A673 (cell line): ENCODE results near the gene HMBS. TPM values are rescaled to one million over a fixed set of nuclear protein-coding genes. Genes with fewer than 3 reads are reported as not detected.
"Not testable (repeated sequence)": the region's sequence is repeated elsewhere in the genome, so short reads cannot be mapped to it uniquely, and the experiment has no call there.

Source experiments
- BruUV-seq: library from RNA; stranded (reverse); fragments of 400-500 nt; replicated peaks from 2 replicates; lab custom pipeline; 2021; lab: Mats Ljungman, UMichigan
- CTCF ChIA-PET: fragments of 300-600 bp; sonication (Branson Sonifier 250); formaldehyde crosslinking; loops from one replicate; lab custom pipeline; 2022; ENCODE audit warnings: antibody characterized with exemption; lab: Charles Lee
- POLR2A ChIA-PET: fragments of 300-600 bp; sonication (Branson Sonifier 250); formaldehyde crosslinking; loops from one replicate; lab custom pipeline; 2022; ENCODE audit warnings: antibody characterized with exemption; ENCODE audit not compliant: low non-redundant PET; lab: Charles Lee
- DNase-seq: peaks from one replicate; pipeline ENCODE4 v3.0.0-alpha.2; 2015; ENCODE audit warnings: low spot score
- H3K27ac ChIP-seq: fragments of 200-600 bp; sonication (generic); 2 replicates; pipeline ENCODE4 v1.5.1; 2016; ENCODE audit warnings: mixed run types, low read depth, mild to moderate bottlenecking, mixed read lengths, antibody characterized with exemption, low read length; ENCODE audit not compliant: poor library complexity, severe bottlenecking
- H3K27me3 ChIP-seq: fragments of 200-600 bp; sonication (generic); replicated peaks from 2 replicates; pipeline ENCODE4 v1.6.1; 2017; ENCODE audit warnings: mixed run types, low read depth, mild to moderate bottlenecking, mixed read lengths, antibody characterized with exemption, low read length; ENCODE audit not compliant: insufficient read depth, poor library complexity
- H3K36me3 ChIP-seq: fragments of 200-600 bp; sonication (generic); 2 replicates; pipeline ENCODE4 v1.6.1; 2016; ENCODE audit warnings: mixed run types, mild to moderate bottlenecking, mixed read lengths, antibody characterized with exemption, low read length; ENCODE audit not compliant: insufficient read depth, poor library complexity, severe bottlenecking
- H3K4me1 ChIP-seq: fragments of 200-600 bp; sonication (generic); 2 replicates; pipeline ENCODE4 v1.6.1; 2017; ENCODE audit warnings: mixed run types, mild to moderate bottlenecking, mixed read lengths, antibody characterized with exemption, low read length; ENCODE audit not compliant: insufficient read depth, poor library complexity, severe bottlenecking
- H3K4me3 ChIP-seq: fragments of 200-600 bp; sonication (generic); 2 replicates; pipeline ENCODE4 v1.5.1; 2016; ENCODE audit warnings: low read depth, mixed run types, mild to moderate bottlenecking, mixed read lengths, low read length; ENCODE audit not compliant: poor library complexity, severe bottlenecking
- H3K9me3 ChIP-seq: fragments of 200-600 bp; sonication (generic); 2 replicates; pipeline ENCODE4 v1.6.1; 2016; ENCODE audit warnings: mixed run types, low read depth, mild to moderate bottlenecking, mixed read lengths, antibody characterized with exemption, low read length; ENCODE audit not compliant: poor library complexity, severe bottlenecking
- EZH2 ChIP-seq: fragments of 200-600 bp; sonication (generic); IDR thresholded peaks from 2 replicates; pipeline ENCODE4 v1.6.1; 2017; ENCODE audit warnings: borderline replicate concordance, low read depth, mild to moderate bottlenecking, mixed read lengths, antibody characterized with exemption, low read length; ENCODE audit not compliant: poor library complexity, severe bottlenecking
- intact Hi-C: fragments of 100-400 bp; cut with micrococcal nuclease; formaldehyde crosslinking; loops from one replicate; pipeline ENCODE4 v1.10.0; 2022; ENCODE audit not compliant: unreplicated experiment
- total RNA-seq: library from RNA; stranded (reverse); gene quantifications from 2 replicates; pipeline ENCODE4 v1.2.3, GENCODE V29; 2021
- TF ChIP-seq, protein P1 (sequence below): fragments of 300-800, 200-600 bp; sonication (generic); conservative IDR thresholded peaks from 2 replicates; pipeline ENCODE4 v1.5.1; 2017; ENCODE audit warnings: low read depth, mild to moderate bottlenecking, antibody characterized with exemption, low read length, moderate library complexity, mixed read lengths

Gene HMBS
- total RNA-seq, 1 experiment from 2014 or later = 72.5 TPM

DNA sequence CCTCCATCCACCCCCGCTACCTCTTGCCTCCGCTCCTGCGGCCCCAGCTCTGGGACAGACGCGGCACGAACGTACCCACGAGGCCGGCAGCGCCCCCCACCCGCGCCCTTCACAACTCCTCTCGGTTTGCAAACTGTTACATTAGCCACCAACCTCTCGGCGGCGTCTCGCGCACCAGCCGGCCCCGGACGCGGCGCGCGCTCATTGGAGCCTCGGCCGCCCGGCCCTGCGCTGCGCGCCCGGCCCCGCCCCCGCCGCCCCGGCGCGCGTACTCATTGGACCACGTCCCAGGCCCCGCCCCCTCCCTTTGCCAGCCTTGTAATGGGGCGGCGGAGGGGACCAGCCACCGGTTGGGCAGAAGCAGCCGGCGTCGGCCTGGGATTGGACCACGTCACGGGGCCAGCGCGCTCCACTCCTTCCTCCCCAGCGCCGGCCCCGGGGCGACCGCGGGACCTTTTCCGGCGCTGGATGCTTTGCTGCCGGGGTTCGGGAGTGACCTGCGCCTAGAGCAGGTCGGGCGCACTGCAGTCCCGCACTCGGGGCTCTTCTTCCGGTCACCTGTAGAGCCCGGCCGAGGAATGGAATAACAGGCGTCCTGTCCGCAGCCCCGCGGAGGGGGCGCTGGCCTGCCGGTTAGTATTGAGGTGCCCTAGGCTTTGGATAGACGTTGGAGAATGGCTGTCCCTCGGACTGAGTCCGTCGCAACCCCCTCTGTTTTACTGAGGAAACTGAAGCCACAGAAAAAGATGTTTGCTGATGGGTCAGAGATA, 27.5 kb upstream of the HMBS start, which contains the start of gene HYOU1:
Gene HYOU1, minus strand, starts transcription at position 206 of the 770 bp plus-strand sequence. CDS start 1,045 bp downstream, outside the sequence.
- H3K4me1 ChIP-seq = peaks cover 13% of the 10 kb centered on the region
- ChIA-PET POLR2A (interaction anchor here (0.6 to 0.7 kb wide), 2 partner anchors 10 to 272 kb away, joined by 4 to 9 read pairs; partner anchors contain the start of gene VPS11), CTCF (interaction anchor here (0.8 kb wide), 1 partner anchor 8 kb away, joined by 3 read pairs; no protein-coding TSS in a partner anchor)
- peak within 1 kb of the TSS; percentile 96 for H3K27ac ChIP-seq
- peaks cover 37% of the 10 kb centered on the region for H3K36me3 ChIP-seq
- intact Hi-C loops = loop anchor here (2.0 kb wide), 1 partner anchor 140 kb away; no protein-coding TSS in a partner anchor
- H3K27me3 ChIP-seq = no peaks in the 10 kb centered on the region
- peak within 1 kb of the TSS; percentile 82 for H3K4me3 ChIP-seq
- H3K9me3 ChIP-seq = no peaks in the 10 kb centered on the region
- BruUV-seq = no TSS peak
- DNase-seq = peak; percentile 99
- TF ChIP-seq EZH2 = no peak
- TF ChIP-seq, protein P1, sequence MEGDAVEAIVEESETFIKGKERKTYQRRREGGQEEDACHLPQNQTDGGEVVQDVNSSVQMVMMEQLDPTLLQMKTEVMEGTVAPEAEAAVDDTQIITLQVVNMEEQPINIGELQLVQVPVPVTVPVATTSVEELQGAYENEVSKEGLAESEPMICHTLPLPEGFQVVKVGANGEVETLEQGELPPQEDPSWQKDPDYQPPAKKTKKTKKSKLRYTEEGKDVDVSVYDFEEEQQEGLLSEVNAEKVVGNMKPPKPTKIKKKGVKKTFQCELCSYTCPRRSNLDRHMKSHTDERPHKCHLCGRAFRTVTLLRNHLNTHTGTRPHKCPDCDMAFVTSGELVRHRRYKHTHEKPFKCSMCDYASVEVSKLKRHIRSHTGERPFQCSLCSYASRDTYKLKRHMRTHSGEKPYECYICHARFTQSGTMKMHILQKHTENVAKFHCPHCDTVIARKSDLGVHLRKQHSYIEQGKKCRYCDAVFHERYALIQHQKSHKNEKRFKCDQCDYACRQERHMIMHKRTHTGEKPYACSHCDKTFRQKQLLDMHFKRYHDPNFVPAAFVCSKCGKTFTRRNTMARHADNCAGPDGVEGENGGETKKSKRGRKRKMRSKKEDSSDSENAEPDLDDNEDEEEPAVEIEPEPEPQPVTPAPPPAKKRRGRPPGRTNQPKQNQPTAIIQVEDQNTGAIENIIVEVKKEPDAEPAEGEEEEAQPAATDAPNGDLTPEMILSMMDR = peak; percentile 35; the same call in 1 of the 2 replicates

DNA sequence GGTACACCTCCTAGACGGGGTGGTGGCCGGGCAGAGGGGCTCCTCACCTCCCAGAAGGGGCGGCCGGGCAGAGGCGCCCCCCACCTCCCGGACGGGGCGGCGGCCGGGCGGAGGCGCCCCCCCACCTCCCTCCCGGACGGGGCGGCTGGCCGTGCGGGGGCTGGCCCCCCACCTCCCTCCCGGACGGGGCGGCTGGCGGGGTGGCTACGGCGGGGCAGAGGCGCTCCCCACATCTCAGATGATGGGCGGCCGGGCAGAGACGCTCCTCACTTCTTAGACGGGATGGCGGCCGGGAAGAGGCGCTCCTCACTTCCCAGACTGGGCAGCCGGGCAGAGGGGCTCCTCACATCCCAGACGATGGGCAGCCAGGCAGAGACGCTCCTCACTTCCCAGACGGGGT, 25.6 kb upstream of the HMBS start:
- BruUV-seq, H3K27me3 ChIP-seq, intact Hi-C loops, H3K4me3 ChIP-seq, H3K9me3 ChIP-seq, POLR2A ChIA-PET, DNase-seq, CTCF ChIA-PET, H3K27ac ChIP-seq: not testable (repeated sequence)
- peaks cover 18% of the 10 kb centered on the region for H3K36me3 ChIP-seq
- peaks cover 13% of the 10 kb centered on the region for H3K4me1 ChIP-seq

DNA sequence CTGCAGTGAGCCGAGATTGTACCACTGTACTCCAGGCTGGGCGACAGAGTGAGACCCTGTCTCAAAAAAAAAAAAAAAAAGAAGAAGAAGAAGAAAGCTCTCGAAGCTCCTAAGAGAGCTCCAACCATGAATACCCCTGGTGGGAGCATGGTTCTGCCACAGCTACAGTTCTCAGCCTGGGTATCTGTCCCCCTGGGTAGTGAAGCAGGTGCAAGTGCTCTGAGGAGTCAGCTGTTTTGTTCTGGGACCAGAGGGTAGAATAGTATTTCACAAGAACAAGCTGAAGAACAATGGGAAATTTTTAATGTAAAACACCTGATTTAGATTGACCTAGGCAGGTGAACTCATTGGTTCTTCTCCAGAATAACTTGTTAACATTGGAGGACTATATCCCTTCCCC, 23.4 kb upstream of the HMBS start:
- TF ChIP-seq EZH2 = no peak
- TF ChIP-seq, protein P1 = no peak
- H3K27ac ChIP-seq = no peak overlapping the region
- peaks cover 3% of the 10 kb centered on the region for H3K4me1 ChIP-seq
- DNase-seq = no peak
- H3K9me3 ChIP-seq = no peaks in the 10 kb centered on the region
- CTCF ChIA-PET = no interaction called here
- no peak overlapping the region for H3K4me3 ChIP-seq
- H3K36me3 ChIP-seq = no peaks in the 10 kb centered on the region
- no peaks in the 10 kb centered on the region for H3K27me3 ChIP-seq
- intact Hi-C loops = no loop called here
- BruUV-seq = no TSS peak
- POLR2A ChIA-PET = no interaction called here
